K562 (cell line): ENCODE data around the gene CCL16. TPM values are rescaled to one million over a fixed set of nuclear protein-coding genes. Genes with fewer than 3 reads are reported as not detected.

Source experiments
- ATAC-seq: fragments of 200-7000 bp; cut with Tn5 transposase; 3 replicates; pipeline ENCODE4 v1.9.1; 2020; ENCODE audit warnings: moderate library complexity
- BruUV-seq: library from RNA; stranded (reverse); fragments of 400-500 nt; replicated peaks from 2 replicates; lab custom pipeline; 2021; lab: Mats Ljungman, UMichigan
- CTCF ChIA-PET: fragments of 300-600 bp; formaldehyde crosslinking; extraction: SDS; loops from one replicate; lab custom pipeline; 2021; ENCODE audit warnings: low intra/inter-chr PET ratio; lab: Yijun Ruan, JAX
- POLR2A ChIA-PET: fragments of 300-600, 350-650 bp; sonication (Branson Sonifier 250); formaldehyde crosslinking; extraction: SDS; loops from one replicate; lab custom pipeline; 2021; ENCODE audit warnings: antibody characterized with exemption, inconsistent platforms; lab: Yijun Ruan, JAX
- DNase-seq, 4 experiments: peaks; one replicate each; pipeline versions ENCODE4 v3.0.0 to v3.0.0-alpha.2; 2011 to 2018; ENCODE audit warnings: low spot score in 3 of 4, mixed read lengths in 3 of 4; ENCODE audit errors: extremely low read depth in 1 of 4
- FAIRE-seq: peaks from 2 replicates; lab custom pipeline; 2011; peaks lifted over from hg19 to GRCh38; lab: Jason Lieb, UNC
- H2AFZ ChIP-seq: 2 replicates; pipeline ENCODE4 v1.6.0; 2011; ENCODE audit warnings: low read depth, low read length, control low read depth, inconsistent platforms
- H3K27ac ChIP-seq: fragments of 200-600 bp; 3 replicates; pipeline ENCODE4 v1.8.0; 2011; ENCODE audit warnings: low read depth, mild to moderate bottlenecking, control low read depth, inconsistent platforms, low read length, moderate library complexity, mixed read lengths; ENCODE audit errors: extremely low read depth
- H3K27me3 ChIP-seq, 2 experiments: fragments of 300-600 bp in 1 of 2; 2 replicates in 1 of 2; 3 replicates in 1 of 2; pipeline versions ENCODE4 v1.6.0 to v1.8.0; 2011; ENCODE audit warnings: inconsistent platforms in 2 of 2, low read length in 2 of 2, mild to moderate bottlenecking in 1 of 2, mixed read lengths in 1 of 2, moderate library complexity in 1 of 2; ENCODE audit not compliant: control insufficient read depth in 2 of 2, insufficient read depth in 2 of 2
- H3K36me3 ChIP-seq: fragments of 300-600 bp; 3 replicates; pipeline ENCODE4 v1.8.0; 2011; ENCODE audit warnings: mild to moderate bottlenecking, low read length, inconsistent platforms; ENCODE audit not compliant: control insufficient read depth, insufficient read depth
- H3K4me1 ChIP-seq, 2 experiments: fragments of 200-600 bp in 1 of 2; replicated peaks in 1 of 2; 2 replicates in 1 of 2; 3 replicates in 1 of 2; pipeline versions ENCODE4 v1.5.1 to v1.8.0; 2011; ENCODE audit warnings: inconsistent platforms in 2 of 2, low read length in 2 of 2, mild to moderate bottlenecking in 1 of 2, mixed read lengths in 1 of 2, moderate library complexity in 1 of 2; ENCODE audit not compliant: control insufficient read depth in 2 of 2, insufficient read depth in 2 of 2
- H3K4me2 ChIP-seq: 2 replicates; pipeline ENCODE4 v1.6.1; 2011; ENCODE audit warnings: low read length, control low read depth, inconsistent platforms, mixed read lengths; ENCODE audit not compliant: insufficient read depth
- H3K4me3 ChIP-seq: fragments of 200-600 bp; sonication (generic), shearing (Covaris generic); 2 replicates; pipeline ENCODE4 v1.5.1; 2016; ENCODE audit warnings: control low read depth, inconsistent platforms
- H3K79me2 ChIP-seq: fragments of 200-600 bp; 3 replicates; pipeline ENCODE4 v1.8.0; 2011; ENCODE audit warnings: low read length, inconsistent platforms; ENCODE audit not compliant: control insufficient read depth, insufficient read depth
- H3K9ac ChIP-seq, 2 experiments: 2 replicates each; pipeline versions ENCODE4 v1.6.0 to v1.6.1; 2011; ENCODE audit warnings: low read depth in 2 of 2, low read length in 2 of 2, control low read depth in 1 of 2, inconsistent platforms in 1 of 2, mild to moderate bottlenecking in 1 of 2, mixed read lengths in 1 of 2; ENCODE audit not compliant: insufficient read depth in 1 of 2
- H3K9me1 ChIP-seq: one replicate; pipeline ENCODE4 v1.6.0; 2011; ENCODE audit warnings: inconsistent platforms, mild to moderate bottlenecking, low read length, moderate library complexity; ENCODE audit not compliant: control insufficient read depth, insufficient read depth
- H3K9me3 ChIP-seq: replicated peaks from 2 replicates; pipeline ENCODE4 v1.5.1; 2011; ENCODE audit warnings: low read depth, low read length, inconsistent platforms; ENCODE audit not compliant: control insufficient read depth, insufficient read depth
- H4K20me1 ChIP-seq: replicated peaks from 2 replicates; pipeline ENCODE4 v1.6.1; 2011; ENCODE audit warnings: low read length, inconsistent platforms, mixed read lengths; ENCODE audit not compliant: control insufficient read depth, insufficient read depth
- BDP1 ChIP-seq: IDR thresholded peaks from 3 replicates; pipeline ENCODE4 v1.6.1; 2011; ENCODE audit not compliant: insufficient read length, insufficient read depth
- CEBPB ChIP-seq: fragments of 450-650 bp; IDR thresholded peaks from 2 replicates; pipeline ENCODE4 v1.6.1; 2016; ENCODE audit warnings: missing genetic modification characterization, missing compliant biosample characterization
- CREB1 ChIP-seq, 2 experiments: sonication (generic) in 1 of 2; formaldehyde crosslinking in 1 of 2; IDR thresholded peaks; 2 replicates each; pipeline versions ENCODE4 v1.6.1 to v1.8.0; 2012 to 2022; ENCODE audit warnings: inconsistent platforms in 1 of 2, mild to moderate bottlenecking in 1 of 2, missing genetic modification reagents in 1 of 2, moderate library complexity in 1 of 2
- MAFF ChIP-seq: IDR thresholded peaks from 2 replicates; pipeline ENCODE4 v1.6.1; 2012; ENCODE audit warnings: low read length, improper control_type of control experiment
- PCBP2 ChIP-seq: fragments of 200-400 bp; formaldehyde crosslinking; IDR thresholded peaks from 2 replicates; pipeline ENCODE4 v1.6.1; 2018; ENCODE audit warnings: low read length, low read depth, mild to moderate bottlenecking, moderate library complexity; ENCODE audit not compliant: poor library complexity, severe bottlenecking
- PTTG1 ChIP-seq: fragments of 450-650 bp; IDR thresholded peaks from 2 replicates; pipeline ENCODE4 v1.6.1; 2016; ENCODE audit warnings: low read depth, mild to moderate bottlenecking, missing genetic modification characterization, missing compliant biosample characterization
- RUNX1 ChIP-seq: sonication (generic); IDR thresholded peaks from 2 replicates; pipeline ENCODE4 v1.6.1; 2016; ENCODE audit warnings: antibody characterized with exemption, low read depth
- SMARCA4 ChIP-seq: fragments of 450-650 bp; IDR thresholded peaks from 2 replicates; pipeline ENCODE4 v1.6.1; 2016
- ZNF23 ChIP-seq: fragments of 250-450 bp; sonication (Bioruptor Pico); IDR thresholded peaks from 2 replicates; pipeline ENCODE4 v1.4.0; 2020; ENCODE audit warnings: mild to moderate bottlenecking
- ZNF24 ChIP-seq: fragments of 450-650 bp; IDR thresholded peaks from 2 replicates; pipeline ENCODE4 v1.6.1; 2016
- ZNF316 ChIP-seq: fragments of 450-650 bp; IDR thresholded peaks from 2 replicates; pipeline ENCODE4 v1.6.1; 2016
- WGBS: fragments of 100-300 bp; shearing (Covaris generic); methylation state at CpG from one replicate; pipeline ENCODE4 v1.1.6; 2016; ENCODE audit warnings: low coverage, mixed read lengths; ENCODE audit not compliant: insufficient coverage; ENCODE audit errors: missing lambda C conversion rate; 5-methylcytosine and 5-hydroxymethylcytosine counted together
- in situ Hi-C: fragments of 300-500 bp; cut with MboI; formaldehyde crosslinking; loops from 4 replicates; pipeline ENCODE4 v1.15.0; 2018; ENCODE audit warnings: inconsistent platforms, mixed read lengths
- intact Hi-C: fragments of 100-400 bp; cut with micrococcal nuclease; formaldehyde crosslinking; loops from 2 replicates; pipeline ENCODE4 v1.14.2; 2022
- polyA plus RNA-seq, 8 experiments: library from polyadenylated mRNA; depleted of rRNA in 4 of 8; stranded (reverse) in 5 of 8; unstranded in 3 of 8; fragments of >200 nt; fragmentation: Nextera tagmentation in 2 of 8; fragmentation: Illumina TruSeq in 1 of 8; extraction: Ambion mirVana in 2 of 8; extraction: Trizol in 1 of 8; gene quantifications; 2 replicates each; pipeline versions ENCODE4 v1.2.1 to v1.2.3, GENCODE V29; 2011 to 2014; ENCODE audit warnings: inconsistent platforms in 1 of 8, missing spikeins in 1 of 8
- total RNA-seq, 7 experiments: library from RNA; depleted of rRNA in 6 of 7; stranded (reverse); fragments of >200 nt in 6 of 7; fragmentation: Illumina TruSeq in 2 of 7; extraction: Trizol in 2 of 7; gene quantifications; 2 replicates each; pipeline versions ENCODE4 v1.2.1 to v1.2.3, GENCODE V29; 2011 to 2021; ENCODE audit warnings: low replicate concordance in 1 of 7
- TF ChIP-seq, protein P1 (sequence below): fragments of 250-450 bp; sonication (Bioruptor Pico); IDR thresholded peaks from 2 replicates; pipeline ENCODE4 v1.4.0; 2020; ENCODE audit warnings: mild to moderate bottlenecking, moderate library complexity
- TF ChIP-seq, protein P2 (sequence below): fragments of 450-650 bp; formaldehyde crosslinking; IDR thresholded peaks from 2 replicates; pipeline ENCODE4 v1.4.0; 2022; ENCODE audit warnings: mild to moderate bottlenecking, moderate library complexity
- TF ChIP-seq, protein P3 (sequence below): sonication (generic); formaldehyde crosslinking; IDR thresholded peaks from 2 replicates; pipeline ENCODE4 v1.8.1; 2023; ENCODE audit warnings: mild to moderate bottlenecking, missing genetic modification reagents

The CCL16 gene
- total and polyA plus RNA-seq, 9 of the 15 experiments (the other 6 are each of a cell fraction or from before 2014, with no cell fraction given), result not detected

DNA sequence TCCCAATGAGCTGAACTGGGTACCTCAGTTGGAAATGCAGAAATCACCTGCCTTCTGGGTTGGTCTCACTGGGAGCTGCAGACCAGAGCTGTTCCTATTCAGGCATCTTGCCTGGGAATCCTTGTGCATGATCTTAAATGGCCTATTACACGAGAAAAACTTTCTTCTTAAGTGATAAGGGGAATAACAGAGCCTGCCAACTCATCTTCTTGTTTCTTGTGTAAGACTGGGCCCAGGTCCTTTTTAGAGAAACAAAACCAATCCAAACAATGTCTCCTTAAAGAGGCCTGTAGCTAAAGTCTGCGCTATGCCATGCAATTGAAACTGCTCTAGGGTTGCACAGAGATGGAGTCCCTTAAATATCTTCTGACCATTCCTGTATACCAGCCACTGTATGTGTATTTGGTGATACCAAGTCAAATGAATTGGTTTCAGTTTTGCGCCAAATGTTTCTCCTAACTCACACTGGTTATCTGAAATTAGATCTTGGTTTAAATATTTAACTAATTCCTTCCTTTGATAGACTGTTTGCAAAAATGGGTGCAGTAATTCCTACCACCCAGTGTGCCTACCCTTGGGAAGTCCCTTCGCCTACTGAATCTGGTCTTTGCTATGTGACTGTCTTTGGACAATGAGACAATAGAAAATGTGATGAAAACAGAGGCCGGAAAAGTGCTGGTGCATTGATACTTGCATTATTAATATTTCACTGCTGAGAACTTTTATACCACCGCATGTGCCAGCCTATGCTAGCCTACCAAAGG lies 43.0 kb upstream of the CCL16 start:
- Histone ChIP-seq H4K20me1 (no peaks in the 10 kb centered on the region), H3K4me3 (no peak overlapping the region), H3K27me3 (peaks cover 3 to 5% of the 10 kb centered on the region in 2 experiments; a peak in 1 of 5 replicates), H3K36me3 (no peaks in the 10 kb centered on the region), H3K9me1 (no peaks in the 10 kb centered on the region), H3K79me2 (no peaks in the 10 kb centered on the region), H2AFZ (no peak overlapping the region), H3K9ac (no peak overlapping the region), H3K9me3 (no peaks in the 10 kb centered on the region), H3K4me2 (no peak overlapping the region), H3K4me1 (no peaks in the 10 kb centered on the region), H3K27ac (no peak overlapping the region)
- POLR2A ChIA-PET, result no interaction called here
- 1% methylated on average over 6 of the region's 6 CpGs for WGBS
- in situ Hi-C loops, result no loop called here
- BruUV-seq, result no TSS peak
- FAIRE-seq (no peak), ATAC-seq (no peak), DNase-seq (no peak)
- intact Hi-C loops, result no loop called here
- CTCF ChIA-PET, result no interaction called here
- TF ChIP-seq, protein P1, sequence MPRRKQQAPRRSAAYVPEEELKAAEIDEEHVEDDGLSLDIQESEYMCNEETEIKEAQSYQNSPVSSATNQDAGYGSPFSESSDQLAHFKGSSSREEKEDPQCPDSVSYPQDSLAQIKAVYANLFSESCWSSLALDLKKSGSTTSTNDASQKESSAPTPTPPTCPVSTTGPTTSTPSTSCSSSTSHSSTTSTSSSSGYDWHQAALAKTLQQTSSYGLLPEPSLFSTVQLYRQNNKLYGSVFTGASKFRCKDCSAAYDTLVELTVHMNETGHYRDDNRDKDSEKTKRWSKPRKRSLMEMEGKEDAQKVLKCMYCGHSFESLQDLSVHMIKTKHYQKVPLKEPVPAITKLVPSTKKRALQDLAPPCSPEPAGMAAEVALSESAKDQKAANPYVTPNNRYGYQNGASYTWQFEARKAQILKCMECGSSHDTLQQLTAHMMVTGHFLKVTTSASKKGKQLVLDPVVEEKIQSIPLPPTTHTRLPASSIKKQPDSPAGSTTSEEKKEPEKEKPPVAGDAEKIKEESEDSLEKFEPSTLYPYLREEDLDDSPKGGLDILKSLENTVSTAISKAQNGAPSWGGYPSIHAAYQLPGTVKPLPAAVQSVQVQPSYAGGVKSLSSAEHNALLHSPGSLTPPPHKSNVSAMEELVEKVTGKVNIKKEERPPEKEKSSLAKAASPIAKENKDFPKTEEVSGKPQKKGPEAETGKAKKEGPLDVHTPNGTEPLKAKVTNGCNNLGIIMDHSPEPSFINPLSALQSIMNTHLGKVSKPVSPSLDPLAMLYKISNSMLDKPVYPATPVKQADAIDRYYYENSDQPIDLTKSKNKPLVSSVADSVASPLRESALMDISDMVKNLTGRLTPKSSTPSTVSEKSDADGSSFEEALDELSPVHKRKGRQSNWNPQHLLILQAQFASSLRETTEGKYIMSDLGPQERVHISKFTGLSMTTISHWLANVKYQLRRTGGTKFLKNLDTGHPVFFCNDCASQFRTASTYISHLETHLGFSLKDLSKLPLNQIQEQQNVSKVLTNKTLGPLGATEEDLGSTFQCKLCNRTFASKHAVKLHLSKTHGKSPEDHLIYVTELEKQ (CRISPR knock-in tag), result no peak
- TF ChIP-seq, protein P2, sequence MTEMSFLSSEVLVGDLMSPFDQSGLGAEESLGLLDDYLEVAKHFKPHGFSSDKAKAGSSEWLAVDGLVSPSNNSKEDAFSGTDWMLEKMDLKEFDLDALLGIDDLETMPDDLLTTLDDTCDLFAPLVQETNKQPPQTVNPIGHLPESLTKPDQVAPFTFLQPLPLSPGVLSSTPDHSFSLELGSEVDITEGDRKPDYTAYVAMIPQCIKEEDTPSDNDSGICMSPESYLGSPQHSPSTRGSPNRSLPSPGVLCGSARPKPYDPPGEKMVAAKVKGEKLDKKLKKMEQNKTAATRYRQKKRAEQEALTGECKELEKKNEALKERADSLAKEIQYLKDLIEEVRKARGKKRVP (CRISPR knock-in tag), result no peak
- TF ChIP-seq ZNF23 (CRISPR knock-in tag) (no peak), ZNF316 (no peak), PTTG1 (tag) (no peak), BDP1 (no peak), MAFF (no peak), CREB1 (IDR thresholded peaks at IDR 0.05) (no peak), CREB1 (CRISPR knock-in tag; IDR thresholded peaks at IDR 0.05) (no peak), ZNF24 (no peak), SMARCA4 (no peak), CEBPB (tag) (no peak), PCBP2 (no peak), RUNX1 (no peak)
- TF ChIP-seq, protein P3, sequence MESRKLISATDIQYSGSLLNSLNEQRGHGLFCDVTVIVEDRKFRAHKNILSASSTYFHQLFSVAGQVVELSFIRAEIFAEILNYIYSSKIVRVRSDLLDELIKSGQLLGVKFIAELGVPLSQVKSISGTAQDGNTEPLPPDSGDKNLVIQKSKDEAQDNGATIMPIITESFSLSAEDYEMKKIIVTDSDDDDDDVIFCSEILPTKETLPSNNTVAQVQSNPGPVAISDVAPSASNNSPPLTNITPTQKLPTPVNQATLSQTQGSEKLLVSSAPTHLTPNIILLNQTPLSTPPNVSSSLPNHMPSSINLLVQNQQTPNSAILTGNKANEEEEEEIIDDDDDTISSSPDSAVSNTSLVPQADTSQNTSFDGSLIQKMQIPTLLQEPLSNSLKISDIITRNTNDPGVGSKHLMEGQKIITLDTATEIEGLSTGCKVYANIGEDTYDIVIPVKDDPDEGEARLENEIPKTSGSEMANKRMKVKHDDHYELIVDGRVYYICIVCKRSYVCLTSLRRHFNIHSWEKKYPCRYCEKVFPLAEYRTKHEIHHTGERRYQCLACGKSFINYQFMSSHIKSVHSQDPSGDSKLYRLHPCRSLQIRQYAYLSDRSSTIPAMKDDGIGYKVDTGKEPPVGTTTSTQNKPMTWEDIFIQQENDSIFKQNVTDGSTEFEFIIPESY (CRISPR knock-in tag), result no peak
